ENCODE measurements around the gene CHKB. TPM values are rescaled to one million over a fixed set of nuclear protein-coding genes. Genes with fewer than 3 reads are reported as not detected.

Gene CHKB
- total and polyA plus RNA-seq, 2 of the 4 experiments (the other 2 are of a cell fraction), result 8.1 to 36.9 TPM

- H2BK120ac ChIP-seq (ENCODE audit: low read depth, low read length), result no peak overlapping the region
- ChIA-PET CTCF (no interaction called here), POLR2A (ENCODE audit: unreplicated experiment) (no interaction called here)
- no peak overlapping the region for H3K56ac ChIP-seq (ENCODE audit: extremely low read depth, insufficient read depth, low read length)
- no peak overlapping the region for H2AK9ac ChIP-seq (replicated peaks; ENCODE audit: low read depth, low read length, poor library complexity)
- H4K20me1 ChIP-seq (ENCODE audit: insufficient read depth, low read length), result no peaks in the 10 kb centered on the region; the same call in 1 of the 2 replicates
- WGBS, 2 experiments (ENCODE audit: extremely low coverage in 2 of 2, insufficient read length in 1 of 2), result no CpG with 5 or more reads among the region's 4 CpGs
- peaks cover 28% of the 10 kb centered on the region for H3K9me1 ChIP-seq (ENCODE audit: insufficient read depth, low read length)
- H3K4ac ChIP-seq (ENCODE audit: low read depth, low read length), result no peak overlapping the region
- H4K8ac ChIP-seq (ENCODE audit: low read depth in 2 of 2, low read length in 2 of 2), result no peak overlapping the region
- no peak overlapping the region for H3K18ac ChIP-seq (ENCODE audit: low read depth, low read length)
- H2AFZ ChIP-seq (replicated peaks; ENCODE audit: low read length, poor library complexity), result no peak overlapping the region
- 0 out of 2 replicates have a peak overlapping the region, but pooled peaks have one; percentile 24 for H2AK5ac ChIP-seq (ENCODE audit: low read depth, low read length)
- BruUV-seq (replicated peaks), result no TSS peak
- no peak overlapping the region for H3K27ac ChIP-seq (ENCODE audit: insufficient read depth, low read length)
- DNase-seq, result no peak
- dilution Hi-C loops (cut with HindIII; ENCODE audit: low sequenced_read_pairs, unreplicated experiment) (no loop called here), in situ Hi-C loops (cut with MboI; ENCODE audit: low sequenced_read_pairs) (loop anchor here (5.0 kb wide), 1 partner anchor 52 kb away; the partner anchor contains the start of gene SCO2), intact Hi-C loops (cut with micrococcal nuclease) (loop anchor here (5.0 kb wide), 2 partner anchors 43 to 52 kb away; partner anchors contain the start of gene SCO2)
- no peak overlapping the region for H3K4me2 ChIP-seq (ENCODE audit: low read depth, low read length)
- no peak overlapping the region for H3K23ac ChIP-seq (ENCODE audit: low read depth, low read length)
- H2BK5ac ChIP-seq (ENCODE audit: low read depth, low read length, poor library complexity, severe bottlenecking), result no peak overlapping the region
- no peak overlapping the region for H4K5ac ChIP-seq (ENCODE audit: low read depth, low read length)
- no peak overlapping the region for H2BK20ac ChIP-seq (ENCODE audit: low read depth, low read length)
- no peak overlapping the region for H2BK15ac ChIP-seq (ENCODE audit: low read depth, low read length)
- peaks cover 18 to 39% of the 10 kb centered on the region in 2 experiments for H3K79me1 ChIP-seq (ENCODE audit: low read depth in 1 of 2, low read length in 2 of 2)
- H3K4me3 ChIP-seq (ENCODE audit: insufficient read depth, low read depth, low read length), result no peak overlapping the region
- H3K27me3 ChIP-seq (ENCODE audit: control insufficient read depth, insufficient read depth, low read length), result no peaks in the 10 kb centered on the region
- TF ChIP-seq ELK1 (IDR thresholded peaks at IDR 0.05; ENCODE audit: borderline replicate concordance, low read depth, low read length), result no peak
- no peak for TF ChIP-seq RCOR1 (IDR thresholded peaks at IDR 0.05; ENCODE audit: insufficient replicate concordance, low read length)
- no peak for TF ChIP-seq MXI1 (IDR thresholded peaks at IDR 0.05; ENCODE audit: borderline replicate concordance, low read depth, low read length)
- TF ChIP-seq SMC3 (IDR thresholded peaks at IDR 0.05; ENCODE audit: low read depth, low read length), result no peak
- no peak for TF ChIP-seq USF2 (IDR thresholded peaks at IDR 0.05; ENCODE audit: low read depth, low read length)
- no peak for TF ChIP-seq MAFK (IDR thresholded peaks at IDR 0.05; ENCODE audit: low read depth, low read length)
- no peak for TF ChIP-seq FOS (IDR thresholded peaks at IDR 0.05; ENCODE audit: low read depth, low read length)
- no peak for TF ChIP-seq BHLHE40 (IDR thresholded peaks at IDR 0.05; ENCODE audit: low read depth, low read length)
- TF ChIP-seq RFX5 (IDR thresholded peaks at IDR 0.05; ENCODE audit: low read depth, low read length), result no peak
- TF ChIP-seq RAD21 (IDR thresholded peaks at IDR 0.05; ENCODE audit: low read length), result no peak
- TF ChIP-seq NFE2L2 (IDR thresholded peaks at IDR 0.05; ENCODE audit: low read depth, low read length), result no peak
- TF ChIP-seq CEBPB (IDR thresholded peaks at IDR 0.05; ENCODE audit: low read depth, low read length), result no peak
- TF ChIP-seq CHD1 (IDR thresholded peaks at IDR 0.05; ENCODE audit: low read depth, low read length), result no peak
- H4K91ac ChIP-seq (ENCODE audit: insufficient read depth, low read depth, low read length), result no peak overlapping the region
- H3K36me3 ChIP-seq (ENCODE audit: control insufficient read depth, insufficient read depth, low read length), result peaks cover 4% of the 10 kb centered on the region; the same call in 1 of the 2 replicates
- H3K14ac ChIP-seq (replicated peaks; ENCODE audit: low read depth, low read length), result no peak overlapping the region
- H3K9me3 ChIP-seq (ENCODE audit: control insufficient read depth, insufficient read depth, low read length), result no peaks in the 10 kb centered on the region
- no peak overlapping the region for H3K9ac ChIP-seq (ENCODE audit: low read depth, low read length)
- no peak for ATAC-seq (ENCODE audit: low read depth)
- H3K4me1 ChIP-seq (ENCODE audit: control insufficient read depth, insufficient read depth, low read length), result peaks cover 17% of the 10 kb centered on the region
Observed at GRCh38 chr22:50579752-50580151, 2.9 kb downstream of the CHKB start.
